LNCaP clone FGC (cell line): Measurements from ENCODE around the gene MTRF1L.

Experiments
- DNase-seq: peaks from one replicate; pipeline ENCODE4 v3.0.0-alpha.2; 2011; ENCODE audit warnings: low read depth
- H3K4me3 ChIP-seq: 2 replicates; pipeline ENCODE4 v1.5.1; 2011; ENCODE audit warnings: mild to moderate bottlenecking, low read depth, low read length, control low read depth
- CTCF ChIP-seq: IDR thresholded peaks from 2 replicates; pipeline ENCODE4 v1.5.1; 2012; ENCODE audit warnings: mild to moderate bottlenecking; ENCODE audit not compliant: control insufficient read depth, insufficient read depth; ENCODE audit errors: extremely low read depth

The MTRF1L gene

GRCh38 chr6:152981219-152981618 lies 21.3 kb downstream of the MTRF1L start:
- no peak for TF ChIP-seq CTCF
- H3K4me3 ChIP-seq, result peak overlapping the region; percentile 69
- DNase-seq, result no peak

- no peak for DNase-seq
- no peak for TF ChIP-seq CTCF
- H3K4me3 ChIP-seq, result peak overlapping the region; percentile 69
Measured at GRCh38 chr6:152980656-152981055, 21.9 kb downstream of the MTRF1L start.

- TF ChIP-seq CTCF, result no peak
- no peak for DNase-seq
- H3K4me3 ChIP-seq, result no peak overlapping the region
Measured at GRCh38 chr6:152979116-152979515, 23.4 kb downstream of the MTRF1L start.

GRCh38 chr6:152978058-152978457 lies 24.5 kb downstream of the MTRF1L start:
- no peak for TF ChIP-seq CTCF
- no peak overlapping the region for H3K4me3 ChIP-seq

GRCh38 chr6:152977556-152977955 lies 25.0 kb downstream of the MTRF1L start:
- no peak for TF ChIP-seq CTCF
- DNase-seq, result no peak
- no peak overlapping the region for H3K4me3 ChIP-seq

More at GRCh38 chr6:152978058-152978457, 24.5 kb downstream of the MTRF1L start:
- DNase-seq, result no peak

- no peak overlapping the region for H3K4me3 ChIP-seq
- no peak for DNase-seq
Measured at GRCh38 chr6:152976749-152977148, 25.8 kb downstream of the MTRF1L start.

More at GRCh38 chr6:152976749-152977148, 25.8 kb downstream of the MTRF1L start:
- TF ChIP-seq CTCF, result no peak
